GM06990 (cell line): ENCODE results near the gene TRMT10B.
A peak's percentile ranks its signal among the peaks of the same experiment; 100 is the strongest.
"Not testable (repeated sequence)": the region's sequence is repeated elsewhere in the genome, so short reads cannot be mapped to it uniquely, and the experiment has no call there.

Source experiments
- DNase-seq: peaks from one replicate; pipeline ENCODE4 v3.0.0-alpha.2; 2011; ENCODE audit not compliant: insufficient read length; ENCODE audit errors: extremely low read depth
- H3K27me3 ChIP-seq: replicated peaks from 2 replicates; pipeline ENCODE4 v1.6.0; 2011; ENCODE audit warnings: low read length; ENCODE audit not compliant: control insufficient read depth, insufficient read depth
- H3K36me3 ChIP-seq: 2 replicates; pipeline ENCODE4 v1.5.1; 2011; ENCODE audit warnings: low read length; ENCODE audit not compliant: control insufficient read depth, insufficient read depth
- H3K4me3 ChIP-seq: replicated peaks from 2 replicates; pipeline ENCODE4 v1.5.1; 2011; ENCODE audit warnings: low read depth, mild to moderate bottlenecking, control low read depth, low read length
- CTCF ChIP-seq: IDR thresholded peaks from 2 replicates; pipeline ENCODE4 v1.5.1; 2011; ENCODE audit warnings: low read length, control low read depth, mild to moderate bottlenecking, inconsistent platforms; ENCODE audit not compliant: insufficient read depth, poor library complexity, severe bottlenecking

Gene TRMT10B

GRCh38 chr9:37752642-37753488 is 740 bp upstream of the TRMT10B start:
- no peaks in the 10 kb centered on the region for H3K27me3 ChIP-seq
- DNase-seq, result no peak
- peak overlapping the region; percentile 71 for H3K4me3 ChIP-seq
- no peak for TF ChIP-seq CTCF
- no peaks in the 10 kb centered on the region for H3K36me3 ChIP-seq

GRCh38 chr9:37758747-37759146 is 5.1 kb downstream of the TRMT10B start:
- Histone ChIP-seq H3K27me3 (no peaks in the 10 kb centered on the region), H3K4me3 (no peak overlapping the region), H3K36me3 (no peaks in the 10 kb centered on the region)
- DNase-seq, result no peak
- TF ChIP-seq CTCF, result no peak

GRCh38 chr9:37760416-37761161 is 7.0 kb downstream of the TRMT10B start:
- Histone ChIP-seq H3K4me3 (no peak overlapping the region), H3K36me3 (no peaks in the 10 kb centered on the region), H3K27me3 (no peaks in the 10 kb centered on the region)
- TF ChIP-seq CTCF, result no peak
- DNase-seq, result no peak

GRCh38 chr9:37761511-37761910 is 7.9 kb downstream of the TRMT10B start:
- Histone ChIP-seq H3K27me3 (no peaks in the 10 kb centered on the region), H3K36me3 (no peaks in the 10 kb centered on the region), H3K4me3 (no peak overlapping the region)
- no peak for DNase-seq
- TF ChIP-seq CTCF, result no peak

GRCh38 chr9:37765263-37765662 is 11.7 kb downstream of the TRMT10B start:
- DNase-seq, H3K36me3 ChIP-seq: not testable (repeated sequence)

GRCh38 chr9:37769306-37769705 is 15.7 kb downstream of the TRMT10B start:
- H3K27me3 ChIP-seq, result no peaks in the 10 kb centered on the region
- no peak for TF ChIP-seq CTCF
- peaks cover 5% of the 10 kb centered on the region for H3K36me3 ChIP-seq
- DNase-seq, result no peak
- no peak overlapping the region for H3K4me3 ChIP-seq

More at GRCh38 chr9:37765263-37765662, 11.7 kb downstream of the TRMT10B start:
- H3K4me3 ChIP-seq, H3K27me3 ChIP-seq: not testable (repeated sequence)
